ENCODE measurements around the gene BCO2.

DNA sequence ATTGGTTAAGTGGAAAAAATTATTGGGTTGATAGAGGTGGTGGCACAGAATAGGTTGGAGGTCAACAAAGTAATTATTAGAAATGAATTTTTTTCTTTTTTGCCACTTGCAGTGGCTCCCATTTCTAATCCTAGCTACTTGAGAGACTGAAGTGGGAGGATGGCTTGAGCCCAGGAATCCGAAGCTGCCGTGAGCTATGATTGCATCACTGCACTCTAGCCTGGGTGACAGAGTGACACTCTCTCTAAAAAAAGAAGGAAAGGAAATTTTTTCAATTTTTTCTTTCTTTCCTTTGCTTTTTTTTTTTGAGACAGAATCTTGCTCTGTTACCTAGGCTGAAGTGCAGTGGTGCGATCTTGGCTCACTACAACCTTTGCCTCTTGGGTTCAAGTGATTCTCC is 2.2 kb upstream of the BCO2 start:
- TF ChIP-seq, protein P1, sequence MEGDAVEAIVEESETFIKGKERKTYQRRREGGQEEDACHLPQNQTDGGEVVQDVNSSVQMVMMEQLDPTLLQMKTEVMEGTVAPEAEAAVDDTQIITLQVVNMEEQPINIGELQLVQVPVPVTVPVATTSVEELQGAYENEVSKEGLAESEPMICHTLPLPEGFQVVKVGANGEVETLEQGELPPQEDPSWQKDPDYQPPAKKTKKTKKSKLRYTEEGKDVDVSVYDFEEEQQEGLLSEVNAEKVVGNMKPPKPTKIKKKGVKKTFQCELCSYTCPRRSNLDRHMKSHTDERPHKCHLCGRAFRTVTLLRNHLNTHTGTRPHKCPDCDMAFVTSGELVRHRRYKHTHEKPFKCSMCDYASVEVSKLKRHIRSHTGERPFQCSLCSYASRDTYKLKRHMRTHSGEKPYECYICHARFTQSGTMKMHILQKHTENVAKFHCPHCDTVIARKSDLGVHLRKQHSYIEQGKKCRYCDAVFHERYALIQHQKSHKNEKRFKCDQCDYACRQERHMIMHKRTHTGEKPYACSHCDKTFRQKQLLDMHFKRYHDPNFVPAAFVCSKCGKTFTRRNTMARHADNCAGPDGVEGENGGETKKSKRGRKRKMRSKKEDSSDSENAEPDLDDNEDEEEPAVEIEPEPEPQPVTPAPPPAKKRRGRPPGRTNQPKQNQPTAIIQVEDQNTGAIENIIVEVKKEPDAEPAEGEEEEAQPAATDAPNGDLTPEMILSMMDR (IDR thresholded peaks at IDR 0.05): no peak
- no peak for TF ChIP-seq POLR2A (IDR thresholded peaks at IDR 0.05)

Measured in breast epithelium (tissue), 3 donors.